GM21526 (cell line): ENCODE measurements around the gene RABGAP1.

Experiments used
- ATAC-seq: cut with Tn5 transposase; IDR thresholded peaks from one replicate; pipeline ENCODE4 v1.9.1; 2021; ENCODE audit warnings: moderate library complexity; ENCODE audit not compliant: unreplicated experiment, low FRiP score

RABGAP1 gene

DNA sequence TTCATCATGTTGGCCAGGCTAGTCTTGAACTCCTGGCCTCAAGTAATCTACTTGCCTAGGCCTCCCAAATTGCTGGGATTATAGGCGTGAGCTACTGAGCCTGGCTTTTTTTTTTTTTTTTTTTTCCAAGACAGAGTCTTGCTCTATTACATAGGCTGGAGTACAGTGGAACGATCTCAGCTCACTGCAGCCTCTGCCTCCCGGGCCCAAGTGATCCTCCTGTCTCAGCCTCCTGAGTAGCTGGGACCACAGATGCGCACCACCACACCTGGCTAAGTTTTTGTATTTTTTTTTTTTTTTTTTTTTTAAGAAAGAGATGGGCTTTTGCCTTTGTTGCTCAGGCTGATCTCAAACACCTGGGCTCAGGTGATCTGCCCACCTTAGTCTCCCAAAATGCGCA, 66.4 kb downstream of the RABGAP1 start:
- ATAC-seq: no peak

GRCh38 chr9:123008909-123009308, 68.1 kb downstream of the RABGAP1 start:
- ATAC-seq: no peak

GRCh38 chr9:123011380-123011779, 70.6 kb downstream of the RABGAP1 start:
- no peak for ATAC-seq

- ATAC-seq: no peak
These were observed 71.2 kb downstream of the RABGAP1 start for GRCh38 chr9:123011878-123012528.

GRCh38 chr9:123016631-123017030, 75.8 kb downstream of the RABGAP1 start:
- ATAC-seq: no peak

DNA sequence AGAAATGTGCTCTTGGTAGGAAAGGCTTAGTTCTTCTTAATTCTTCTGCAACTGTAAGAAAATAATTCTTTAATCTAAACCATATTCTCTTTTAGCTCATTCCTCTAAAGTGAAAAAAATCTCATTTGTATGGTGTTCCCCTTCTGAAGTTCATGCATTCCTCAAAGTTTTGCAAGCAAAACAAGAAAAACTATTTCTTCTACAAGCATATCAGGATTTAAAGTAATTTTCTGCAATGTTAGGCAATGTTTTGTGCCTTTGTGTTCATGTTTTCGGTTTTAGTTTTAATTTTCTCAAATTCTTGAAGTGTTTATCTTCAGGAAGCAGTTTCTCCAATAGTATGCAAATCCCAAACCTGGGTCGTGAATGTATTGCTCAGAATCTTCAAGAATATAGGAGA, 80.0 kb downstream of the RABGAP1 start:
- ATAC-seq: no peak

DNA sequence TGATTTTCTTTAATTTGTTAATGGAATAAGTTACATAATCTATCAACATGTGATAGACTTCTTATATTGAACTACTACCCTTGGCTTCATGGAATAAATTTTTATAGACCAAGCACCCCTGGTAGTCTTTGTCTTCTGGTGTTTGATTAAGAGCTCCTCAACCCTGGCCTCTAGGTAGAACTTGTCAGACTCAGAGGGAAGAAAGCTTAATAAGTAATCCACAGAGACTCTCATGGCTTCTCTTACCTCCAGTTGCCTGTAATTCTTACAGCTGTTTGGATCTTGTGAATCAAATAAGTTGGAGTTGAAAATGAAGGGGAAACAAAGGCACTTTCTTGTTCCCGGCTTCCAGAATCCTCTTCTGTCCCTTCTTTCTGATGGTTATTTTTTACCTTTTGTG, 85.6 kb downstream of the RABGAP1 start:
- ATAC-seq: no peak

- no peak for ATAC-seq
These were observed 86.7 kb downstream of the RABGAP1 start for GRCh38 chr9:123027517-123027916.

GRCh38 chr9:123028136-123028535, 87.3 kb downstream of the RABGAP1 start:
- no peak for ATAC-seq

- no peak for ATAC-seq
These were observed 88.2 kb downstream of the RABGAP1 start for GRCh38 chr9:123028973-123029372.

DNA sequence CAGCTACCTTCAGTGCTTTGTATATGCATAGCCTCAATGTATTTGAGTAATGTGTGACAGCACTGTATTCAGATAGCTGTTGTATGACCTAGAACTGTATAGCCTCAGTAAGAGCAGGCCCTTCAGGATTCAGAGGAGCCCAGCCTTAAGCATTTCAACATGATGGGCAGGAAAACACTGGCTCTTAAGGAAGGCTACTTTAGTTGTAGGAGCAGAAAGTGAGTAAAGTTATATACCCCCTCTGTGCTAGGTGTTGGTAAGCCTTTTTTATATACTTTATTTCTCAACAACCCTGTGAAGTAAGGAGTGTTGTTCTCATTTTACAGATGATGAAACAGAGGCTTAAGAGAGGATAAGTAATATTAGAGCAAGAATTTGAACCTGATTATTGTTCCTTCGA, 91.1 kb downstream of the RABGAP1 start:
- no peak for ATAC-seq

- no peak for ATAC-seq
These were observed 92.5 kb downstream of the RABGAP1 start, which contains the start of gene GPR21 for GRCh38 chr9:123033352-123033751. Gene GPR21 (plus strand): TSS chr9:123033667. CDS start chr9:123034567, 900 bp downstream.

GRCh38 chr9:123033864-123034601, 93.2 kb downstream of the RABGAP1 start:
- no peak for ATAC-seq

DNA sequence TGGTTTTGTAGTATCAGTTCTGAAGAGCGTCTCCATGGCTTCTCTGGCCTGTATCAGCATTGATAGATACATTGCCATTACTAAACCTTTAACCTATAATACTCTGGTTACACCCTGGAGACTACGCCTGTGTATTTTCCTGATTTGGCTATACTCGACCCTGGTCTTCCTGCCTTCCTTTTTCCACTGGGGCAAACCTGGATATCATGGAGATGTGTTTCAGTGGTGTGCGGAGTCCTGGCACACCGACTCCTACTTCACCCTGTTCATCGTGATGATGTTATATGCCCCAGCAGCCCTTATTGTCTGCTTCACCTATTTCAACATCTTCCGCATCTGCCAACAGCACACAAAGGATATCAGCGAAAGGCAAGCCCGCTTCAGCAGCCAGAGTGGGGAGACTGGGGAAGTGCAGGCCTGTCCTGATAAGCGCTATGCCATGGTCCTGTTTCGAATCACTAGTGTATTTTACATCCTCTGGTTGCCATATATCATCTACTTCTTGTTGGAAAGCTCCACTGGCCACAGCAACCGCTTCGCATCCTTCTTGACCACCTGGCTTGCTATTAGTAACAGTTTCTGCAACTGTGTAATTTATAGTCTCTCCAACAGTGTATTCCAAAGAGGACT, 94.2 kb downstream of the RABGAP1 start:
- no peak for ATAC-seq

GRCh38 chr9:123035791-123036190, 95.0 kb downstream of the RABGAP1 start:
- no peak for ATAC-seq

- ATAC-seq: no peak
These were observed 96.2 kb downstream of the RABGAP1 start for GRCh38 chr9:123036893-123037545.

DNA sequence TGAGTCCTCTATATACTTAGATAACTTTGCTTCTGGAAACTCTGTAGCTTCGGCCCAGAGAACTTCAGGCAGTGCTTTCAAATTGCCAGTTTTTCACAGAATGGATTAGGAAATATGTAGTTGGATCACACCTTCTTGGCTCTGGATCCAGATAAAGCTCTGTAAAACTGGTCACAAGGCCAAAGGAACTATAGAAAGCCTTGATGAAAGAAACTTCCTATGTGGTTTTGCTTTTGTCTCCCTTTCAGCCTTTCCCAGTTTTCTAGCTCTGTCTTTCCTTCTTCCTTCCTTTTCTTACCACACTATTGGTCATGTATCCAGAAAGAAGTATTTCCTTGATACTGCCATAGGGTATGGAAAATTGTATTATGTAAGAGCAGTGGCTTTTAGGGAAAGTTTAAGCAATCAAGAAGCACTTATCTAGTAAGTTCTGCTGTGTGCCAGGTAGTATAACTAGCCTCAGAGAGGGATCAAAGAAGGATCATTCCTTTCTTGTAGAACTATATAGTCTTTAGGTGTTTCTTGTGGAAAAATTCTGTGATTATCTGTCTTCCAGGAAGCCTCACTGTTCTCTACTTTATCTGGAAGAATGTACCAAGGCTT, 98.9 kb downstream of the RABGAP1 start:
- no peak for ATAC-seq

- no peak for ATAC-seq
These were observed 100.0 kb downstream of the RABGAP1 start for GRCh38 chr9:123040801-123041200.

- no peak for ATAC-seq
These were observed 100.7 kb downstream of the RABGAP1 start for GRCh38 chr9:123041489-123041888.

GRCh38 chr9:123043081-123043939, 102.5 kb downstream of the RABGAP1 start:
- ATAC-seq: no peak
